OCI-LY3 (cell line): ENCODE data around the gene B3GALT6.

Experiments used
- EZH2phosphoT487 ChIP-seq: fragments of 200-600 bp; shearing (Covaris generic); IDR thresholded peaks from 2 replicates; pipeline ENCODE4 v1.6.1; 2018; ENCODE audit warnings: antibody characterized with exemption, mixed run types, low read depth
- TF ChIP-seq, protein P1 (sequence below): fragments of 200-600, 300-600 bp; sonication (generic); IDR thresholded peaks from 2 replicates; pipeline ENCODE4 v1.5.1; 2014; ENCODE audit warnings: antibody characterized with exemption, low read length, low read depth

DNA sequence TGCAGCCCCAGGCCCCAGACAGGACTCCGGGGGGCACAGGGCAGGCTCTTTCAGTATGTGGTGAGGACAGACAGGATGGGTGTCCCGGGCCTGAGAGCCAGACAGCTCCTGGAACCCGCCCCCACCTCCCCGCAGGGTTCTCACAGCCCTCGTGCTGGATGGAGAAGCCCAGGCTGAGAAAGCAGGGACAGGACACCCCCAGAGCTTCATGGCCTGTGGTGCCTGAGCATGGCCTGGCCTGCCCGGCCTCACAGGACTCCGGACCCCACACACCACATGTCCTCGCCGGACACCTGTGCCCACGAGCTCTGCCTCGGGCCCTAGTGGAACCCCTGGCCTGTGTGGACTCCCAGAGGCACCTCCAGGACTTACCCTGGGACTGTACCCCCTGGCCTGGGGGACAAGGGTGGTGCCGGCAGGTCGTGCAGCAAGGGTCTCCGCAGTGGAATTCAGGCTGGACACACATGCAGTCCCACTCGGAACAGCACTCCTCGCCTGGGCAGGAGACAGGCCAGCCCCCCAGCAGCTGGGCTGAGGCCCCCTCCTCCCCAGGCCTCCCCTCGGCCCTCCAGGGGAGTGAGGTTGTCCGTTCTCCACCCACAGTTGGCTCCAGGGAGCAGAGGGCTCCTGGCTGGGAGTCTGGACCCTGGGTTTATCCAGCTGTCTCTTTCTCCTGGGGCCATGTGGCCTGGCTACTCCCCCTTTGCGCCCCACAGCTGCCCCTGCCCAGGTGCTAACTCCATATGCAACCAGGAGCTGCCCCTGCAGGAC is 26.9 kb upstream of the B3GALT6 start:
- TF ChIP-seq, protein P1, sequence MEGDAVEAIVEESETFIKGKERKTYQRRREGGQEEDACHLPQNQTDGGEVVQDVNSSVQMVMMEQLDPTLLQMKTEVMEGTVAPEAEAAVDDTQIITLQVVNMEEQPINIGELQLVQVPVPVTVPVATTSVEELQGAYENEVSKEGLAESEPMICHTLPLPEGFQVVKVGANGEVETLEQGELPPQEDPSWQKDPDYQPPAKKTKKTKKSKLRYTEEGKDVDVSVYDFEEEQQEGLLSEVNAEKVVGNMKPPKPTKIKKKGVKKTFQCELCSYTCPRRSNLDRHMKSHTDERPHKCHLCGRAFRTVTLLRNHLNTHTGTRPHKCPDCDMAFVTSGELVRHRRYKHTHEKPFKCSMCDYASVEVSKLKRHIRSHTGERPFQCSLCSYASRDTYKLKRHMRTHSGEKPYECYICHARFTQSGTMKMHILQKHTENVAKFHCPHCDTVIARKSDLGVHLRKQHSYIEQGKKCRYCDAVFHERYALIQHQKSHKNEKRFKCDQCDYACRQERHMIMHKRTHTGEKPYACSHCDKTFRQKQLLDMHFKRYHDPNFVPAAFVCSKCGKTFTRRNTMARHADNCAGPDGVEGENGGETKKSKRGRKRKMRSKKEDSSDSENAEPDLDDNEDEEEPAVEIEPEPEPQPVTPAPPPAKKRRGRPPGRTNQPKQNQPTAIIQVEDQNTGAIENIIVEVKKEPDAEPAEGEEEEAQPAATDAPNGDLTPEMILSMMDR: no peak
- TF ChIP-seq EZH2phosphoT487: no peak
